OCI-LY3 (cell line): ENCODE measurements around the gene GFY.
A peak's percentile ranks its signal among the peaks of the same experiment; 100 is the strongest.
"Not testable (repeated sequence)": the region's sequence is repeated elsewhere in the genome, so short reads cannot be mapped to it uniquely, and the experiment has no call there.

Experiments
- H2AFZ ChIP-seq: fragments of 200-600, 300-600 bp; shearing (Covaris generic); 2 replicates; pipeline ENCODE4 v1.6.0; 2014; ENCODE audit warnings: antibody characterized with exemption, low read depth, low read length
- H3K27ac ChIP-seq: fragments of 200-600, 300-600 bp; sonication (generic); 2 replicates; pipeline ENCODE4 v1.5.1; 2014; ENCODE audit warnings: mild to moderate bottlenecking, low read length, moderate library complexity, mixed read lengths
- H3K27me3 ChIP-seq: fragments of 200-600, 300-600 bp; sonication (generic); 2 replicates; pipeline ENCODE4 v1.6.1; 2014; ENCODE audit warnings: low read depth, low read length, mixed read lengths
- H3K36me3 ChIP-seq: fragments of 200-600, 300-600 bp; sonication (generic); replicated peaks from 2 replicates; pipeline ENCODE3; 2014; ENCODE audit warnings: low read depth, low read length, mixed read lengths
- H3K4me1 ChIP-seq: fragments of 300-600, 200-600 bp; sonication (generic); 2 replicates; pipeline ENCODE4 v1.6.1; 2014; ENCODE audit warnings: low read length, mixed read lengths
- H3K4me2 ChIP-seq: fragments of 200-600, 300-600 bp; sonication (generic); 2 replicates; pipeline ENCODE4 v1.6.1; 2014; ENCODE audit warnings: low read length, mixed read lengths
- H3K4me3 ChIP-seq: fragments of 300-600, 200-600 bp; sonication (generic); 2 replicates; pipeline ENCODE4 v1.5.1; 2014; ENCODE audit warnings: antibody characterized with exemption, mild to moderate bottlenecking, low read length, moderate library complexity
- H3K79me2 ChIP-seq: fragments of 300-600, 200-600 bp; shearing (Covaris generic); 2 replicates; pipeline ENCODE4 v1.6.1; 2014; ENCODE audit warnings: mild to moderate bottlenecking, low read length, mixed read lengths
- H3K9ac ChIP-seq: fragments of 300-600, 200-600 bp; shearing (Covaris generic); 2 replicates; pipeline ENCODE4 v1.6.0; 2014; ENCODE audit warnings: mild to moderate bottlenecking, low read length, moderate library complexity
- H3K9me3 ChIP-seq: fragments of 200-600, 300-600 bp; shearing (Covaris generic); 2 replicates; pipeline ENCODE4 v1.6.1; 2014; ENCODE audit warnings: low read length, mixed read lengths; ENCODE audit not compliant: insufficient read depth
- H4K20me1 ChIP-seq: fragments of 200-600, 300-600 bp; sonication (generic); 2 replicates; pipeline ENCODE4 v1.6.1; 2016; ENCODE audit warnings: low read length, mixed read lengths; ENCODE audit not compliant: insufficient read depth
- EZH2phosphoT487 ChIP-seq: fragments of 200-600 bp; shearing (Covaris generic); IDR thresholded peaks from 2 replicates; pipeline ENCODE4 v1.6.1; 2018; ENCODE audit warnings: antibody characterized with exemption, mixed run types, low read depth
- TF ChIP-seq, protein P1 (sequence below): fragments of 200-600, 300-600 bp; sonication (generic); IDR thresholded peaks from 2 replicates; pipeline ENCODE4 v1.5.1; 2014; ENCODE audit warnings: antibody characterized with exemption, low read length, low read depth

GFY gene

DNA sequence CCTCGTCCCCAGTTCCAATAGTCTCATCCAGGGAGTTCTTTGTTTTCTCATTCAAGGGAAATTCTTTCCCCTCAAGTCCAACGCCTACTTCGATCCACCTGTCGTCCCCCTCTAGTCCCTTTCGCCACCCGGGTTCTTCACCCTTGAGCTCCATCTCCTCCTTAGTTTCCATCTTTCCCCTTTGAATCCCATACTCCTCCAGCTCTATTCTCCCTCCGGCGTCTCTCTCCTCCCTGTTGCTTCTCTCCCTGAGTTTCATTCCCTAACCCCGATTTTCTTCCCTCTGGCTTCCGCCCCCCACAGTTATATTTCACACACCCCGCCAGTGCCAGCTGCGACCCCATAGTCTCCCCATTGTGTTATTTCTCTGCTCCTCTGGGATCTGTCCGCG is 16.8 kb downstream of the GFY start:
- Histone ChIP-seq H3K9me3 (no peaks in the 10 kb centered on the region), H3K36me3 (peaks cover 7% of the 10 kb centered on the region), H3K9ac (no peak overlapping the region), H3K79me2 (no peaks in the 10 kb centered on the region), H3K27ac (no peak overlapping the region), H2AFZ (no peak overlapping the region), H4K20me1 (no peaks in the 10 kb centered on the region), H3K4me3 (peak overlapping the region; percentile 82), H3K4me1 (peaks cover 4% of the 10 kb centered on the region; the same call in 1 of the 2 replicates), H3K27me3 (peaks cover 45% of the 10 kb centered on the region), H3K4me2 (peak overlapping the region; percentile 74; the same call in 1 of the 2 replicates)
- TF ChIP-seq, protein P1, sequence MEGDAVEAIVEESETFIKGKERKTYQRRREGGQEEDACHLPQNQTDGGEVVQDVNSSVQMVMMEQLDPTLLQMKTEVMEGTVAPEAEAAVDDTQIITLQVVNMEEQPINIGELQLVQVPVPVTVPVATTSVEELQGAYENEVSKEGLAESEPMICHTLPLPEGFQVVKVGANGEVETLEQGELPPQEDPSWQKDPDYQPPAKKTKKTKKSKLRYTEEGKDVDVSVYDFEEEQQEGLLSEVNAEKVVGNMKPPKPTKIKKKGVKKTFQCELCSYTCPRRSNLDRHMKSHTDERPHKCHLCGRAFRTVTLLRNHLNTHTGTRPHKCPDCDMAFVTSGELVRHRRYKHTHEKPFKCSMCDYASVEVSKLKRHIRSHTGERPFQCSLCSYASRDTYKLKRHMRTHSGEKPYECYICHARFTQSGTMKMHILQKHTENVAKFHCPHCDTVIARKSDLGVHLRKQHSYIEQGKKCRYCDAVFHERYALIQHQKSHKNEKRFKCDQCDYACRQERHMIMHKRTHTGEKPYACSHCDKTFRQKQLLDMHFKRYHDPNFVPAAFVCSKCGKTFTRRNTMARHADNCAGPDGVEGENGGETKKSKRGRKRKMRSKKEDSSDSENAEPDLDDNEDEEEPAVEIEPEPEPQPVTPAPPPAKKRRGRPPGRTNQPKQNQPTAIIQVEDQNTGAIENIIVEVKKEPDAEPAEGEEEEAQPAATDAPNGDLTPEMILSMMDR, result no peak
- TF ChIP-seq EZH2phosphoT487, result no peak

DNA sequence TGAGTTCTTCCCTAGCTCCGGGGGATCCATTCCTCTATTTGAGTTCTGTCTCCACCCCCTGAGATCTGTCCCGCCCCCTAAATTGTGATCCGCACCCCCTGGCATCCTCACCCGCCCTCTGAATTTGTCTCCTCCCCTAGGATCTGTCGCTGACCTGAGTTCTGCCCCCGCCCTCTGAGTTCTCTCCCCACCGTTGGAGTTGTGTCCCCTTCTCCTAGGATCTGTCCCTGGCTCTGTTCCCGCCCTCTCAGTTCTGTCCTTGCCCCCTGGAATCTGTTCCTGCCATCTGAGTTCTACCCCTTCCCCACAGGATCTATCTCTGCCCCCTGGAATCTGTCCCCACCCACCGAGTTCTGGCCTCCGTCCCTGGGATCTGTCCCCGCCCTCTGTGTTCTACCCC is 17.2 kb downstream of the GFY start:
- Histone ChIP-seq H2AFZ (no peak overlapping the region), H3K9me3 (no peaks in the 10 kb centered on the region), H3K4me1 (peaks cover 4% of the 10 kb centered on the region; the same call in 1 of the 2 replicates), H3K4me3 (peak overlapping the region; percentile 82), H3K27ac (no peak overlapping the region), H3K9ac (peak overlapping the region; percentile 66; the same call in 1 of the 2 replicates), H3K79me2 (no peaks in the 10 kb centered on the region), H3K4me2 (peak overlapping the region; percentile 74), H4K20me1 (no peaks in the 10 kb centered on the region), H3K36me3 (peaks cover 11% of the 10 kb centered on the region), H3K27me3 (peaks cover 43% of the 10 kb centered on the region)
- no peak for TF ChIP-seq EZH2phosphoT487
- TF ChIP-seq, protein P1, result no peak

DNA sequence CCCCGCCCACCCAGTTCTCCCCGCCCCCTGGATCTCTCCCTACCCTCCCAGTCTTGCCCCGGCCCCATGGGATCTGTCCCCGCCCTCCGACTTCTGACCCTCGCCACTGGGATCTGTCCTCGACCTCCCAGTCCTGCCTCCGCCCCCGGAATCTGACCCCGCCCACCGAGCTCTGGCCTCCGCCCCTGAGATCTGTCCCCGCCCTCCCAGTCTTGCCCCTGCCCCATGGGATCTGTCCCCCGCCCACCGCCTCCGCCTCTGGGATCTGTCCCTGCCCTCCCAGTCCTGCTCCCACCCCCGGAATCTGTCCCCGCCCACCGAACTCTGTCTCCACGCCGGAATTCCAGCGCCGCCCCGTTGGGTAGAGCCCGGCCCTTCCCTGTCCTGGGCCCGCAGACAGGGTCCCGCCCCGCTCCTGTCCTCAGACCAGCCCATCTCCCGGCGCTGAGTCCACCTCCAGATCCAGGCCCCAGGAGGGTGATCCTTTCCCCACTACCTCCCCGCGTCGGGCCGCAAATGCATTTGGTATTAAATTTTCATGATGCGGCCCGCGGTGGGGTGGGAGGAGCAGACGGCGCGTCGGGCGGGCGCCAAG is 17.7 kb downstream of the GFY start:
- H3K36me3 ChIP-seq, result peaks cover 16% of the 10 kb centered on the region
- H4K20me1 ChIP-seq, result no peaks in the 10 kb centered on the region
- peak overlapping the region; percentile 87 for H2AFZ ChIP-seq
- H3K4me3 ChIP-seq, result peak overlapping the region; percentile 82
- no peaks in the 10 kb centered on the region for H3K79me2 ChIP-seq
- peak overlapping the region; percentile 74 for H3K4me2 ChIP-seq
- H3K9ac ChIP-seq, result peak overlapping the region; percentile 66
- H3K9me3 ChIP-seq, result no peaks in the 10 kb centered on the region
- H3K4me1 ChIP-seq, result peaks cover 4% of the 10 kb centered on the region; the same call in 1 of the 2 replicates
- H3K27me3 ChIP-seq, result peaks cover 38% of the 10 kb centered on the region
- 0 out of 2 replicates have a peak overlapping the region, but pooled peaks have one; percentile 7 for H3K27ac ChIP-seq
- TF ChIP-seq EZH2phosphoT487, result no peak
- TF ChIP-seq, protein P1, result no peak

DNA sequence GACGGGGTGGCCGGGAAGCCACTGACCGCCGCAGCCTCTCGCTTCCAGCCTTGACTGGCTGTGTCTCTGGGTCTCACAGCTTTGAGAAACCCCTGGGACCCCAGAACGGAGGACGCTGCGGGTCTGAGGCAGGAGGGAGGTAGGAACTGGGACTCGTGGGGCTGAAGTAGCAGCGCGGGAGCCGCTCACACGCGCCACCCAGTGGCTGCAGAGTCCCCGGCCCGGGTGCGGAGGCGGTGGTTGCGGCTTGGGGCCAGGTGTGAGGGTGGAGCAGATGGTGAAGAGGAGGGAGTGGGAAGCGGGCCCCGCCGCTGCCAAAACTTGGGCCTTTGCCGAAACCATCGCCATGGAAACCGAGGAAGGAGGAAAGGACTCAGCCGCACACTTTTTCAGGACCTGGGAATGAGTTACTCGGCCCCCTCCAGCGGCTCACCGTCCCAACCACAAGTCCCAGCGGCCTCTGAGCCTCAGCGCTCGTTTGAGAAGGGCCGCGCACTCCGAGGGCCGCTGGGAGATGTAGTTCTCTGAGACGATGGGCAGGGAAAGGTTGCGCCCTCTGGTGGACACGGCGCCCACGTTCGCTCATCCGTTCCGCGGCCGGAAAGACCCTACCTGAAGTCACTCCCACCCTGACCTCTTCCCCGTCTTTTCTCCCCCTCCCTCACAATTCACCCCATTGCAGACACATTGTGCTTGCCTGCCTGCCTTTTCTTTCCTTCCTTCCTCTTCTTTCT is 18.3 kb downstream of the GFY start:
- H3K9me3 ChIP-seq, result no peaks in the 10 kb centered on the region
- TF ChIP-seq, protein P1, result peak; percentile 89
- TF ChIP-seq EZH2phosphoT487, result no peak
- peak overlapping the region; percentile 74 for H3K4me2 ChIP-seq
- peak overlapping the region; percentile 87 for H2AFZ ChIP-seq
- H3K36me3 ChIP-seq, result peaks cover 22% of the 10 kb centered on the region
- H4K20me1 ChIP-seq, result no peaks in the 10 kb centered on the region
- peaks cover 31% of the 10 kb centered on the region for H3K27me3 ChIP-seq
- H3K9ac ChIP-seq, result peak overlapping the region; percentile 66
- H3K27ac ChIP-seq, result 0 out of 2 replicates have a peak overlapping the region, but pooled peaks have one; percentile 7
- peak overlapping the region; percentile 82 for H3K4me3 ChIP-seq
- H3K4me1 ChIP-seq, result peaks cover 4% of the 10 kb centered on the region; the same call in 1 of the 2 replicates
- no peaks in the 10 kb centered on the region for H3K79me2 ChIP-seq

DNA sequence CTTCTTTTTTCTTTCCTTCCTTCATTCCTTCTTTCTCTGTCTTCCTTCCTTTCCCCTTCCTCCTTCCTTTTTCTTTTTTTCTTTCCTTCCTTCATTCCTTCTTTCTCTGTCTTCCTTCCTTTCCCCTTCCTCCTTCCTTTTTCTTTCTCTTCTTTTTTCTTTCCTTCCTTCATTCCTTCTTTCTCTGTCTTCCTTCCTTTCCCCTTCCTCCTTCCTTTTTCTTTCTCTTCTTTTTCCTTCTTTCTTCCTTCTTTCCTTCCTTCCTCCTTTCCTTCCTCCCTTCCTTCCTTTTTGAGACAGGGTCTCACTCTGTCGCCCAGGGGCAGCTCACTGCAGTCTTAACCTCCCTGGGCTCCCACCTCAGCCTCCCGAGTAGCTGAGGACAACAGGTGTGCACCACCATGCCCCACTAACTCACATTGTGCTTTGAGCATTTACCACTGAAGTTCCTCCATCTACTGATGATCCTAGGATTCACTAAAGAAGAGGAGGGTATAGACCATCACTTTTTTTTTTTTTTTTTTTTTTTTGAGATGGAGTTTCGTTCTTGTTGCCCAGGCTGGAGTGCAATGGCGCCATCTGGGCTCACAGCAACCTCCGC is 19.0 kb downstream of the GFY start:
- not testable (repeated sequence) for H4K20me1 ChIP-seq, H3K4me1 ChIP-seq, H2AFZ ChIP-seq, H3K27ac ChIP-seq, H3K79me2 ChIP-seq, H3K9me3 ChIP-seq, H3K9ac ChIP-seq
- Histone ChIP-seq H3K4me2 (peak overlapping the region; percentile 38; the same call in 1 of the 2 replicates), H3K4me3 (peak overlapping the region; percentile 43), H3K36me3 (peaks cover 26% of the 10 kb centered on the region), H3K27me3 (peaks cover 24% of the 10 kb centered on the region)
